Neural cell (in vitro differentiated cells): Measurements from ENCODE around the gene ACR. TPM values are rescaled to one million over a fixed set of nuclear protein-coding genes. Genes with fewer than 3 reads are reported as not detected.
A peak's percentile ranks its signal among the peaks of the same experiment; 100 is the strongest.
"Not testable (repeated sequence)": the region's sequence is repeated elsewhere in the genome, so short reads cannot be mapped to it uniquely, and the experiment has no call there.

Experiments used
- H2AFZ ChIP-seq: fragments of 200-600, 300-800 bp; sonication (generic), shearing (Covaris generic); 2 replicates; pipeline ENCODE4 v1.6.0; 2014; ENCODE audit warnings: low read depth, mild to moderate bottlenecking, antibody characterized with exemption, low read length, moderate library complexity
- H3F3A ChIP-seq: fragments of 200-600 bp; shearing (Covaris generic); 2 replicates; pipeline ENCODE4 v1.6.1; 2016; ENCODE audit warnings: mild to moderate bottlenecking, moderate library complexity, mixed read lengths, antibody characterized with exemption, low read length; ENCODE audit not compliant: insufficient read depth, poor library complexity, severe bottlenecking
- H3K27ac ChIP-seq: fragments of 200-600, 300-800 bp; sonication (generic), shearing (Covaris generic); 2 replicates; pipeline ENCODE4 v1.5.1; 2014; ENCODE audit warnings: mild to moderate bottlenecking, low read length, moderate library complexity
- H3K27me3 ChIP-seq: fragments of 300-800, 200-600 bp; sonication (generic), shearing (Covaris generic); 2 replicates; pipeline ENCODE4 v1.6.0; 2014; ENCODE audit warnings: mild to moderate bottlenecking, low read depth, low read length, moderate library complexity; ENCODE audit not compliant: insufficient read depth
- H3K36me3 ChIP-seq: fragments of 300-800, 200-600 bp; sonication (generic), shearing (Covaris generic); 2 replicates; pipeline ENCODE4 v1.5.1; 2014; ENCODE audit warnings: mild to moderate bottlenecking, antibody characterized with exemption, low read length, moderate library complexity; ENCODE audit not compliant: insufficient read depth
- H3K4me2 ChIP-seq: fragments of 300-800, 200-600 bp; sonication (generic), shearing (Covaris generic); 2 replicates; pipeline ENCODE4 v1.6.0; 2014; ENCODE audit warnings: mild to moderate bottlenecking, low read length
- H3K4me3 ChIP-seq: fragments of 300-800, 200-600 bp; sonication (generic), shearing (Covaris generic); 2 replicates; pipeline ENCODE4 v1.5.1; 2014; ENCODE audit warnings: mild to moderate bottlenecking, low read length, moderate library complexity
- H3K79me2 ChIP-seq: fragments of 200-600 bp; shearing (Covaris generic); replicated peaks from 2 replicates; pipeline ENCODE4 v1.6.0; 2014; ENCODE audit warnings: mild to moderate bottlenecking, low read length, moderate library complexity; ENCODE audit not compliant: insufficient read depth
- H3K9ac ChIP-seq: fragments of 300-800, 200-600 bp; sonication (generic), shearing (Covaris generic); 2 replicates; pipeline ENCODE4 v1.6.1; 2016; ENCODE audit warnings: mild to moderate bottlenecking, low read length, mixed read lengths
- H3K9me2 ChIP-seq: fragments of 200-600 bp; shearing (Covaris generic); 2 replicates; pipeline ENCODE4 v1.6.1; 2016; ENCODE audit warnings: mild to moderate bottlenecking, low read length, mixed read lengths; ENCODE audit not compliant: insufficient read depth
- H3K9me3 ChIP-seq: fragments of 200-600, 300-800 bp; sonication (generic), shearing (Covaris generic); 2 replicates; pipeline ENCODE4 v1.6.1; 2016; ENCODE audit warnings: mild to moderate bottlenecking, mixed run types, low read length, moderate library complexity, mixed read lengths
- H4K20me1 ChIP-seq: fragments of 200-600 bp; shearing (Covaris generic); 2 replicates; pipeline ENCODE4 v1.6.1; 2016; ENCODE audit warnings: mild to moderate bottlenecking, mixed run types; ENCODE audit not compliant: insufficient read depth
- SMC3 ChIP-seq: fragments of 450-650 bp; conservative IDR thresholded peaks from 2 replicates; pipeline ENCODE4 v1.6.1; 2014; ENCODE audit warnings: antibody characterized with exemption, mild to moderate bottlenecking, moderate library complexity; ENCODE audit not compliant: poor library complexity
- polyA plus RNA-seq: library from polyadenylated mRNA; depleted of rRNA; stranded (reverse); fragments of >200 nt; gene quantifications from 2 replicates; pipeline ENCODE4 v1.2.3, GENCODE V29; 2014
- TF ChIP-seq, protein P1 (sequence below): fragments of 450-650 bp; IDR thresholded peaks from 2 replicates; pipeline ENCODE4 v1.5.1; 2014; ENCODE audit warnings: antibody characterized with exemption, mild to moderate bottlenecking, moderate library complexity; ENCODE audit not compliant: poor library complexity, severe bottlenecking

The ACR gene
- polyA plus RNA-seq, 1 donor from 2014 or later: not detected

GRCh38 chr22:50756949-50757491, 19.0 kb downstream of the ACR start:
- H3K4me3 ChIP-seq: peak overlapping the region; percentile 61
- not testable (repeated sequence) for H2AFZ ChIP-seq, H3F3A ChIP-seq, H3K9me3 ChIP-seq, H3K9ac ChIP-seq, H3K79me2 ChIP-seq, H3K27me3 ChIP-seq, H4K20me1 ChIP-seq, H3K4me2 ChIP-seq, H3K9me2 ChIP-seq, H3K36me3 ChIP-seq, H3K27ac ChIP-seq
- peak; percentile 42 for TF ChIP-seq SMC3
- TF ChIP-seq, protein P1, sequence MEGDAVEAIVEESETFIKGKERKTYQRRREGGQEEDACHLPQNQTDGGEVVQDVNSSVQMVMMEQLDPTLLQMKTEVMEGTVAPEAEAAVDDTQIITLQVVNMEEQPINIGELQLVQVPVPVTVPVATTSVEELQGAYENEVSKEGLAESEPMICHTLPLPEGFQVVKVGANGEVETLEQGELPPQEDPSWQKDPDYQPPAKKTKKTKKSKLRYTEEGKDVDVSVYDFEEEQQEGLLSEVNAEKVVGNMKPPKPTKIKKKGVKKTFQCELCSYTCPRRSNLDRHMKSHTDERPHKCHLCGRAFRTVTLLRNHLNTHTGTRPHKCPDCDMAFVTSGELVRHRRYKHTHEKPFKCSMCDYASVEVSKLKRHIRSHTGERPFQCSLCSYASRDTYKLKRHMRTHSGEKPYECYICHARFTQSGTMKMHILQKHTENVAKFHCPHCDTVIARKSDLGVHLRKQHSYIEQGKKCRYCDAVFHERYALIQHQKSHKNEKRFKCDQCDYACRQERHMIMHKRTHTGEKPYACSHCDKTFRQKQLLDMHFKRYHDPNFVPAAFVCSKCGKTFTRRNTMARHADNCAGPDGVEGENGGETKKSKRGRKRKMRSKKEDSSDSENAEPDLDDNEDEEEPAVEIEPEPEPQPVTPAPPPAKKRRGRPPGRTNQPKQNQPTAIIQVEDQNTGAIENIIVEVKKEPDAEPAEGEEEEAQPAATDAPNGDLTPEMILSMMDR: peak; percentile 54

GRCh38 chr22:50759597-50760341, 21.8 kb downstream of the ACR start:
- H3K9ac ChIP-seq, H4K20me1 ChIP-seq, H3K9me2 ChIP-seq, H3K79me2 ChIP-seq, H3K27ac ChIP-seq, H3K36me3 ChIP-seq, H3K4me2 ChIP-seq, H2AFZ ChIP-seq, H3F3A ChIP-seq, H3K27me3 ChIP-seq, H3K9me3 ChIP-seq, H3K4me3 ChIP-seq: not testable (repeated sequence)

GRCh38 chr22:50761829-50762228, 23.8 kb downstream of the ACR start:
- not testable (repeated sequence) for H3K27ac ChIP-seq, H2AFZ ChIP-seq, H3K27me3 ChIP-seq, H3K9me2 ChIP-seq, H3K79me2 ChIP-seq, H3K4me2 ChIP-seq, H3K4me3 ChIP-seq, H3K9me3 ChIP-seq, H3F3A ChIP-seq, H3K36me3 ChIP-seq, H3K9ac ChIP-seq, H4K20me1 ChIP-seq

GRCh38 chr22:50764288-50764687, 26.3 kb downstream of the ACR start:
- not testable (repeated sequence) for H3K9me3 ChIP-seq, H3K27me3 ChIP-seq, H2AFZ ChIP-seq, H3K9me2 ChIP-seq, H3K27ac ChIP-seq, H3K4me3 ChIP-seq, H3K4me2 ChIP-seq, H3K9ac ChIP-seq, H3K36me3 ChIP-seq, H3K79me2 ChIP-seq, H3F3A ChIP-seq, H4K20me1 ChIP-seq

DNA sequence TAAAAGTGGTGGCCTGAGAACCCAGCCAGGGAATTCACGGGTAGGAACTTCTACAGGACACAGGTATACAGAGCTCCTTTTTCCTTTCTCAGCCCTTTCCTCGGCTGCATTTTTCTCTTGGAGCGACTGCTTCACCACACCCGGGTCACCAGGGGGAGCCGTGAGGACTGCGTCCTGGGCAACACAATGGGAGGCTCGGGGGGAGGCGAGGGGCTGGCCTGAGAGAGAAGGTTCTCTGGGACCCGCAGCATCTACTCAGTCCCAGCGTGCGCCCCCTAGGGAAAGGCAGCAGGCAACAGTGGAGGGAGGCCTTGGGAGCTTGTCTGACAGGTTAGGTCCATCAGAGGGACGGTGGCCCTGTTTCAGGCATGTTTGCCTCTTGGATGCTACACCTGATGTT, 37.1 kb downstream of the ACR start:
- TF ChIP-seq, protein P1: peak; percentile 54
- H3K4me3 ChIP-seq, H3K9me3 ChIP-seq, H3K9me2 ChIP-seq, H3F3A ChIP-seq, H3K4me2 ChIP-seq, H3K36me3 ChIP-seq, H3K27ac ChIP-seq, H2AFZ ChIP-seq, H4K20me1 ChIP-seq, H3K9ac ChIP-seq, H3K79me2 ChIP-seq, H3K27me3 ChIP-seq: not testable (repeated sequence)

- not testable (repeated sequence) for H2AFZ ChIP-seq, H3K4me3 ChIP-seq, H3F3A ChIP-seq, H3K4me2 ChIP-seq, H3K36me3 ChIP-seq, H3K27ac ChIP-seq, H3K79me2 ChIP-seq, H3K9me2 ChIP-seq, H3K9ac ChIP-seq, H4K20me1 ChIP-seq, H3K27me3 ChIP-seq, H3K9me3 ChIP-seq
These were observed 39.6 kb downstream of the ACR start for GRCh38 chr22:50777631-50778030.
